ENCODE measurements around the gene TBXAS1. TPM values are rescaled to one million over a fixed set of nuclear protein-coding genes. Genes with fewer than 3 reads are reported as not detected.

TBXAS1 gene
- polyA plus RNA-seq, 3 donors, result 25.6 to 26.7 (median 26.5) TPM

DNA sequence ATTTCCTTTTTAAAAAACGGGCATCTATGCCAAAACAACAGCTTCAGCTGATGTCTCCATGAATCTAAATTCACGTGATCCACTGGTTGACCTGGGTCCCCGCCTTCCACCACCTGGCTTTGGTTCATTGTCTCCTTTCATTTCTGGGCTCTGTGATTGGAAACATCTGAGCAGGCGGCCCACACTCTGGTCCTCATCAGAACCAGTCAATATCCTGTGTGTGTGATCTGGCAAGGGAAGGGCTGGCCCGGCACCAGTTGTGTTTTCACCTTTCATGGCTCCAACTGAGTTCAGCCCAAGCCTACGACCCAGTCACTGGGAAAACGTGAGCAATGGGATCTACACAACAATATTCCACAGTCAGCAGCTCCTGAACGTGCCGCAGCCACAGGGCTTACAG lies 187.5 kb downstream of the TBXAS1 start:
- DNase-seq (ENCODE audit: low read depth in 3 of 3, low spot score in 2 of 3), result no peak

DNA sequence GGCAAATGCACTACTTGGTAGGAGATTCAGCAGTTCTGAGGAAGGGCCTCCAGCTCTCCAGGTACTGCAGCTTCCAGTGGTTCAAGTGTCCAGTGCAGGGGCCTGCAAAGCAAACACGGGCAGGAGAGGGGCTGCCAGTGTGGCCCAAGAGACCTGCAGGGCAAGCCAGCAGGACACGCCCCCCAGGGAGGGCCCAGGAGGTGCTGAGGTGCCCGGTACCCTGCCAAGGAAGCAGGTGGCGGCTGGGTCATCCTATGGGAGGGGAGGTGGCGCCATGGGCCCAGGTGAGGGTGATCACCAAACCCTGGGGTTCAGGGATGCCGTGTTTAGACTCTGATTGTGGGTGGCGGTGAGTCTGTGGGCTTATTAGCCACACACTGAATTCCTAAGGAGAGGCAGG lies 188.0 kb downstream of the TBXAS1 start:
- DNase-seq (ENCODE audit: low read depth in 3 of 3, low spot score in 2 of 3), result no peak

DNA sequence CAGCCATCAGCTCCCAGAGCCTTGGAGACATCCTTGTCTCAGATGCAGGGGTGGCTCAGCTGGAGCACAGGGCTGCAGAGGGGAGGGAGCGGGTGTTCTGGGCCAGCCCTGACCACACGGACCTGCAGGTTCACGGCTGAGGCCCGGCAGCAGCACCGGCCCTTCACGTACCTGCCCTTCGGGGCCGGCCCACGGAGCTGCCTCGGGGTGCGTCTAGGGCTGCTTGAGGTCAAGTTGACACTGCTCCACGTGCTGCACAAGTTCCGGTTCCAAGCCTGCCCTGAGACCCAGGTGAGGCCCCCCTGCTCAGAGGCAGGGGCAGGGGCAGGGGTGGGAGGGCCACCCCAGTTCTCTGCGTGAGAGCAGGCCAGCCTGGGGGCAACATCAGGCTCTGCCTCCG lies 188.5 kb downstream of the TBXAS1 start:
- no peak for DNase-seq (ENCODE audit: low read depth in 3 of 3, low spot score in 2 of 3)

DNA sequence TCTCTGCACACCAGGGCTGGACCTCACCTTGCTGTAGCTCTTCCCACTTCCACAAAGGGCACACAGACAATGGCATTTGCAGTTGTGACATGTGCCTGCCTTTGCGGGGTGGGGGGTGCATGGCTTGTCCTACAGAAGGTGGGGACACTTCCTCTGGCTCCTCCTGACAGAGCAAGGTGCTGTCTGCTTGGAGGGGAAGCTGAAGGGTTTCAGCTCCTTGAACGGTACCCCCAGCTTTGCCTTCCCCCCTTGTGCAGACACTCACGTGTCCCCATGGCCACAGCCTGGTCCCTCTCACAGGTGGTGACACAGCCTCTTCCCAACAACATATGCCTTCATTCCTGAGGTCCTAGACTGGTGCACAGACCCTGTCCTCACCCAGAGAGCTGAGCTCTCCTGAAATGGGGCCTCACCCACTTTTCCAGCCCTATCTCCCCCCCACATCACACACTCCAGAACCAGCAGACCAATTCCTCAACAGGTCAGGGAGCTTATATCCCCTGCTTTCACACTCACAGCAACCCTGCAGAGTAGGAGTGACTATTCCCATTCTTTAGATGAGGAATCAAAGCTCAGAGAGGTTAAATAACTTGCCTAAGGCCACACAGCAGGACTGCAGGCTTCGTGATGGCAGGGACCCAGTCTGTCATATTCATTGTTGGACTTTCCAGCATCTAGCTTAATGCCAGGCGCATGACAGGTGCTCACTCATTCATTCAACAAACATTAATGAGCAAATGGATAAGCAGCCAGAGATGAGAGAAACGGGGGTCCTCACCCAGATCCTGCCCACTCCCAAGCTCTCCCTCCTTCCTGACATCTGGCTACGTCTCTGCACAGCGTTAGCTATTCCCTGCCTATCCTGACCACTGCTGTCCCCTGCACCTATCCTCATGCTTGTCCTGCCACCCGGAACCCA lies 189.3 kb downstream of the TBXAS1 start:
- DNase-seq (ENCODE audit: low read depth in 3 of 3, low spot score in 2 of 3), result no peak

DNA sequence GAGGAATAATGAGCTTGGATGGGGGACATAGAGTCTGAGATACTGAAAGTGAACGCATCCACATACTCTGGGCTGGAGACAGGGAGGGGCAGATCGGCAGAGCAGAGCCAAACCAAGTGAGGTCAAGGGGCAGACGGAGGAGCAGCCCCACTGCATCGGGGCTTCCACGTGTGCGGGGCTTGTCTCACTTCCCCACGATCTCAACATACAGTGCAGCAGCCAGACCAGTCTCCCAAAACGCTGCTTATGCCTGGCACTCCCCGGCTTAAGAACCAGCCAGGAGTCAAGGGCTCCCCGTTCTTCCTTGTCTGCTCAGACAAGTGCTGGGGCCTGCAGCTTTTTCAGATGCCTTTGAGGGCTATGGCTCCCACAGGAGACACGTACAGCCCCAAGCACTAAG lies 190.1 kb downstream of the TBXAS1 start:
- no peak for DNase-seq (ENCODE audit: low read depth in 3 of 3, low spot score in 2 of 3)

DNA sequence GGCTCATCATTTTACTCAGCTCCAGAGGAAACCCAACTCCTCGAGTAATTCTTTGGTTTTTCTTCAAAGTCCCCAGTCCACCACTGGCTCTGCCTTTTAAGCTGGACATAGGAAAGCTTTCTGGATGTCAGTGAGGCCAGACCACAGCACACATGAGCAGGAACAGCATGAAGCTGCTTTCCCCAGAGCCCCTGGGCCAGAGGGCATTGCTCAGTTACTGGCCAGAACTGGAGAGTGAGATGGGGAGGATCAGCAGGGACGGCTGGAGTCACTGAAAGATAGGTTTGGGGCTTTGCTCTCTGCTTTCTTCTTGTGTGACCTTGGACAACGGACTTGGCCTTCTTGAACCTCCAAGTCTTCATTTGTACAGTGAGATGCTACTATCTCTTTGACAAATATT lies 190.5 kb downstream of the TBXAS1 start:
- no peak for DNase-seq (ENCODE audit: low read depth in 3 of 3, low spot score in 2 of 3)

DNA sequence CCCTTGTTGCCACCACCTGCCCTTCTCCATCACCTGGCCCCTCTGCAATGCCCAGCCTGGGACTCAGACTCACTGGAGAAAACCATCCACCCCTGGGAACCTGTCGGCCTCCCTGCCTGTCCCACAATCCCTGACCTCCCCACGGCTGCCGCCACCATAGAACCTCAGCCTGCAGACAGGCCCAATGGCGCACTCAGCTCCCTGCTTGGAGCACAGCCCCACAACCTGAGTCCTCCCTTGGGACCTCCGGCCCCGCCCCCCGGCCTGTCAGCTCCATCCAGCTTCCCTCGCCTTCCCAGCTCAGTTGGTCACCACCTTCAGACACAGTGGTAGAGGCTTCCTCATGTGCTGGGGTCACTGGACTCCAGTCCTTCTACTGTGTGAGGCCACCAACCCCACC lies 192.5 kb downstream of the TBXAS1 start:
- no peak for DNase-seq (ENCODE audit: low read depth in 3 of 3, low spot score in 2 of 3)

DNA sequence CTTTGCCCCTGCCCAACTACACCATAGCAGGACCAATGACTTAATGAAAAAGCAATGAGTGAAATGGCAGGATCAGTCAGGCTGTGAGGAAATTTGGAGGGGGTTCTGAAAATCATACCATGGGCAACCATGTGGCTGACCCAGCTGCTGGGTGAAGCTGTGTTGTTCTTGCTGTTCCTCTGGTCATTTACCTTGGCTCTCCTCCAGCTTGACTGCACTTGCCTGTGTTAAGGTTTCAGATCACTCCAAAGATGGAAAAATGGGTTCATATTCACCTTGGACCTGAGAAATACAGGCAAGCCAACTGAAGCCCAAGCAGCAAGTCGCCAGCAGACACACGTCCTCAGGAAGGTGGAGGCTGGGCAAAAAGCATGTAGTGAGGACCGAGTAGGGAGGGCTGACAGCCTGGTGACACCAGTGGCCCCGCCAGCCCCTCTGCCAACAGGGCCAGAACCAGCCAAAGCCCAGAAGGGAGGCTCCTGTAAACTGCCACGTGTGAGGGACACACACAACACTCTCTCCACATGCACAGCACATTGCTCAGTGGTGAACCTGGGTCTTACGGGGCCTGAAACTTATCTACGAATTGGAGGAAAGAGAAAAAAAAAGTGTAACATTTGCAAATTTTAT lies 193.6 kb downstream of the TBXAS1 start:
- no peak for DNase-seq (ENCODE audit: low read depth in 3 of 3, low spot score in 2 of 3)

DNA sequence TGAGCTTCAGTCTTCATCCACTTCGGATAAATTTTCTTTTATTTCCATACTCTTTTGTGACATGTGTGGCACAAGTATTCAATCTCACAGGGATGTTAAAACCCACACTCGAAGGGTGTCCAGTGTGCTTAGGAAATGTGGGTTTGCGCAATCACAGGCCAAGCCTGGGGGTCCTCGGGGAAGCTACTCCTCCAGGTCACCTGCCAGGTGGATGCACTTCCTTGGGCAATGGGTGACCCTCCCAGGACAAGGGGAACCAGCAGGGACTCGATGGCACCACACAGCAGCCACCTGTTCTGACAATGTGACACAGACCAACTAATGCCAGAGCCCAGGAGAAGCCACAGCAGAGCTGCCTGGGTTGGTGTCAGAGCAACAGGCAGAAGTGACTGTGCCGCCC lies 194.7 kb downstream of the TBXAS1 start:
- no peak for DNase-seq (ENCODE audit: low read depth in 3 of 3, low spot score in 2 of 3)

DNA sequence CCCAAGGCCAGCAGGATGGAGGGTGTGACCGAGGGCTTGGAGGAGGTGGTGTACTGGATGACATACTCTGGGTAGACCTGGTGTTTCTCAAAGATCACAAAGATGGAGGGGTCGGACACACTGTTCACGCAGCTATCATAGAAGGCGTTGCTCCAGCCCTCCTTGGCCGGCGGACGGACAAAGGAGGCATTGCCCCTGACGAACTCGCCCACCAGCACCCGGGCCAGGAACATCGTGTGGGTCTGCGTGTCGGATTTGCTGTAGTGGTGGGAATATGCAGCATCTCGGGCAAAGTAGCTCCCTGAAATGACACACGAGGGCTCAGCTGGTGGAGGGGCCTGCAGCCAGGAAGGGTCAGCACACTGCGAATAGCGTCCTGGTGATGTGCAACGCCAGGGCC lies 195.5 kb downstream of the TBXAS1 start:
- DNase-seq (ENCODE audit: low read depth in 3 of 3, low spot score in 2 of 3), result no peak

DNA sequence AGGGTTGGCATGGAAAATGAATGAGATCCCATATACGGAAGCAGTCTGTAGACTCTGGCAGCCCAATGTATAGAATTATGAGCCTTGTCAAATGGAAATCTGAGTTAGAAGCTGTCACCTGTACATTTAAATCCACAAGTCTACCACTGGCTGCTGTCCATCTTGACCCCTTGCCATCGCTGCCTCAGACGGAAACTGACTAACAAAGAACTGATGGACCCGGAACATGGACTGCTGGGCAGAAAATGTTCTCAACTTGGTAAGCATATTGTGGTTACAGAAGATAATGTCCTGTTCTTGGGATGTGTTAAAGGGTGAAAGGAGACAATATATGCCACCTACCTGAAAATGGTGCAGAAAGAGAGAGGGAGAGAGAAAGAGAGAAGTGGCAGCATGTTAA lies 196.2 kb downstream of the TBXAS1 start:
- DNase-seq (ENCODE audit: low read depth in 3 of 3, low spot score in 2 of 3), result no peak

DNA sequence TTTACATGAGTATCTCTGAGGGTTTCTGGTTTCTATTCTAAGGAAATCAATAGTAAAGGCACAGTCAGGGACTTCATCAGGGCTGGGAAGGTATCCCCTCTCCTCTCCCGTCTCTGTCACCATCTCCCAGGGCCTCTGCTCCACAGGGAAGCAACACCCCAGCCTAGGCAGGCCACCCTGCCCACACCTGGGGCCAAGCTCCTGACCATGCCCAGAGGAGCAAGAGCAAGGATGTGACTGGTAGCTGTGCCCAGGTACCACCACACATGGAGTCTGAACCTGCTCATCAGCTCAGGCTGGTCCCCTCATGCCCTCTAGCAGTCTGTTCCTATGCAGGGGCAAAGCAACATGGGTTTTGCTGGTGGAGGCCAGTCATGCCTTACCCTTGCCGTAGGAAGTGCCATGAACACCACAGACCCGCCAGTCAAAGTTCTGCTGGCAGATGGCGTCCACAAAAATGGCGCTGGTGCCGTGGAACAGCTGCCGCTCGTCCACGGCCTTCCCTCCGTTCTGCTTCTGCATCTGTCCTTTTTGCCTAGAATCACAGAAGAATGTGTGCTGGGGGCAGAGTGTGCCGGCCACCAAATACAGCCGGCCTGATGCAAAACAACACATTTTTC lies 196.9 kb downstream of the TBXAS1 start:
- DNase-seq (ENCODE audit: low read depth in 3 of 3, low spot score in 2 of 3), result no peak

DNA sequence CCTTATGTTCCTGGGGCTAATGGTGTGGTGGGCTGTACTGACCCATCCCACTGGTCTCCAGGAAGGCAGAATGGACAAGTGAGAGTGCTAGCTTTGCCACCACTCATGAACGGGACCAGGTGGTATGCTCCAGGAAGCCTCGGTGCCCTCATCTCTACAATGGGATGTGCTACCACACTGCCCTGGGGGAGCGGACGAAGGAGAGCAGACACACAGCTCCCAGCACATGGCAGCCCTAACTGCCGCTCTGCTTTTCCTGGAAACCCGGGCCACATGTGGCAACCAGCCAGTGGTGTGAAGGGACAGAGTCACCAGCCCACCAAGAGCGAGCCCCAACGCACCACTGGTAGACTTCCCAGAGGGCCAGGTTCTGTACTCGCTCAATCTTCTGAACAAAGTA lies 197.9 kb downstream of the TBXAS1 start:
- DNase-seq (ENCODE audit: low read depth in 3 of 3, low spot score in 2 of 3), result no peak

DNA sequence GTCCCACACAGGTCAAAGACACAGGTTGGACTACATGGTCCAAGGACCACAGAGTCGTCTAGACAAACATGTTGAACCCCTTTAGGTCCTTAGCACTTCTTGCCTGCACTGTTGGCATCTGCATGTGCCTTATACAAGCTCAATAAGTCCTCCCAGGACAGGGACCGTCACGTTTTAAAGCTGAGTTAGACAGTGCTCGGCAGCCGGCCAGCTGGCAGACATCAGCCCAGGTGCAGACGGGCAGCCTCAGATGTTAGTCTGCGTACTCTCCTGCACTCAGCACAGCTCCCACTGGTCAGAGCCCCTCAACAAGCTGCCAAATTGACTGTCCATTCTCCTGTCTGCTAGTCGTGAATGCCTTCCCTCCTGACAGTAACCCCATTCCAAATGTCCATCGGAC lies 198.8 kb downstream of the TBXAS1 start:
- no peak for DNase-seq (ENCODE audit: low read depth in 3 of 3, low spot score in 2 of 3)

DNA sequence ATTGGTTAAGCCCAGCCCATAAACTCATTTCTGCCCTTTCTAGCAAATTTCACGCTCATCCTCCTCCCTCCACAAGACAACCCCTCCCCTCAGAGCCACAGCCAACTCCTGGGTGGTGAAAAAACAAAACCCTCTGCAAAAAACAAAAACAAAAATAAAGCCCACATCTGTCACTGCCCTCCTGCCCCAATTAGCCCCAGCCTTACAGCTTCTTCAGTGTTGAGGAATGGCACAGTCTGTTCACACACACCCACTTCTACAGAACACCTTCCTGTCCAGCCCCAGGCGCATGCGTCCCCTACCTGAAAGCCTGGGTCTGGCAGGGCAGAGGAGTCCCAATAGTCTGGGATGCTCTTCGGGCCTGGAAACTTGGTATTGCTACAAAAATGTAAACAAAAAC lies 199.2 kb downstream of the TBXAS1 start:
- DNase-seq (ENCODE audit: low read depth in 3 of 3, low spot score in 2 of 3), result no peak

DNA sequence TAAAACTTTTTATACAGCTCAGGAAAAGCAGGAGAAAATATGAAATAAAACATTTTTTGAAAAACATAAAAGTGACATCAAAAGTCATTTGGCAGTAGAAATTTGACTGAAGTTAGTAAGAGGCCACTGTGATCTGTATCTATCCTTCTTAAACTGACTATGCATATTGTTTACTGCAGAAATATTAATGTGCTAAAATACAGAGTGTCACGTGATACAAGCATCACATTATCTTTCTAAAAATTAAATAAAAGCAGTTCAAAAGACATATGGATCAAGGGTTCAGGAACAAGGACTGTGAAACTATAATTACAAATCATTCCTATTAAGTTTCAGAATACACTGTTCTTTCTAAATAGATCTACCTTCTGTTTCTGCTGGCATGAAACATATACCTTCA lies 200.0 kb downstream of the TBXAS1 start:
- no peak for DNase-seq (ENCODE audit: low read depth in 3 of 3, low spot score in 2 of 3)

DNA sequence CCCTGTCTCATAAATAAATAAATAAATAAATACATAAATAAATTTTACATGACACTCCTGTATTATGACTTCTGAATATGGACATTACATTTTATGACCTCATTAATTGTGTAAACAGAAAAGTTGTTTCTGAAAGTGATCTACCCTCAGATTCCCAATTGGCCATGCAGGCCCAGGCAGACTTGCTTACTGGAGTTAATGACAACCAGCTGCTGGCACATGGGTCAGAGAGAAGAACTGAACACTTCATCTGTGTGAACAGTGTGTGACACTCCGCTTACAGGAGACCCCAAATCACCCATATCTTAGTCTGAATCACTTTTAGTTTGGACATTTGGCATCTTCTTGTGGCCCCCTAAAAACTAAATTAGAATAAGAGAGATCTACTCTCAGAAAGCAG lies 202.3 kb downstream of the TBXAS1 start:
- no peak for DNase-seq (ENCODE audit: low read depth in 3 of 3, low spot score in 2 of 3)

DNA sequence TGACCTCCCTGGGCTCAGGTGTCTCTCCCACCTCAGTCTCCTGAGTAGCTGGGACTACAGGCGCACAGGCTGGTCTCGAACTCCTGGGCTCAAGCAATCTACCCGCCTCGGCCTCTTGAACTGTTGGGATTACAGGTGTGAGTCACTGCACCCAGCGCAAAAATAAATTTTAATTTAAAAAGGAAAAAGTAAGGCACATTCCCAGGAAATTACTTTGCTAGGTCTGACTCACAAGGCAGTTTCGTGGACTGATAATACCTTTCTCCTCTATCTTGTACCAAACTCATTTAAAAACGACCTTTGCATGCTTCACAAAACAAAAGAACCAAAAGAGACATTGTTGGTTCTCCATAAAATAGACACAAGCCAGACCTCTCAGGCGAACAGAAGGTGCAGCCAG lies 204.0 kb downstream of the TBXAS1 start:
- no peak for DNase-seq (ENCODE audit: low read depth in 3 of 3, low spot score in 2 of 3)

DNA sequence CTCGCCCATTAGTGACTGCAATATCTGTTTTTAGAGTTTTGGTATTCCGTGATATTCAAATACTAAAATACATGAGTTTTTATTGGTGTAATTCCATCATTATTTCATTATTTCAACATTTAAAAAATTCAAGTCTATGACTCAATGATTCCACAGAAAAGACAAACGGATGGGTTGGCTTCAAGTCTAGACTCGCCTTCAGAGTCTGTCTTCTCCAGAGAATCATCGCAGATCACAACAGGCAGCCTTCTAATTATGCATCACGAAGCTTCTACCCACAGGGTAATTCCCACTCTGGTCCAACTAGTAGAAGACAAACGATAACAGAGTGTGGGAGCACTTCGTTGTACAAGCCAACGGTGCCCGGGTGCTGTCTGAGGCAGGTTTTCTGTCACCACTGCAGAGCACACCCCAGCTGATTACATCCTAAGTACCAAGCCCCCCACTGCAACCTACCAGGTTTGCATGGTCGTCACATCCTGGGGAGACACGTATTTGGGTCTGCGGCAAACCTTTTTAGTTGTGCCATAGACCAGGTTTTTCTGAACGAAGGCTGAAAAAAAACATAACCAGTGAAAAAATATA lies 204.8 kb downstream of the TBXAS1 start:
- DNase-seq (ENCODE audit: low read depth in 3 of 3, low spot score in 2 of 3), result no peak

DNA sequence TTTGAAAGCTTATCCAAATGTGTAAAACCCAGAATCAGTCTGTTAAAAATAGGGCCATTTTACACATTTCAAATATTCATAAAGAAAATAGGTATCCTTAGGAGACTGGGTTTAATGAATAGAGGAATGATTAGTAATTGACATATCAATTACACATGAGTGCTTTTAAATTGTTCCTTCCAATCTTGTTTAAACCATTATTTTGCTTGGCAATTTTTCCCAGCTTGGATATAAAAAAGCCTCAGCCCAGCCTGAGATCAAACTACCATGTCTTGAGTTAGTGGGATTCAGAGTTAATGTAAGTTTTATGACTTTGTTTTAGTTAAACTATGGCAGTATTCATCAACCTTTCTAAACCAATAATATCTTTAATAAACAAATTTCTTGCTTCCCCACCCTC lies 205.4 kb downstream of the TBXAS1 start:
- DNase-seq (ENCODE audit: low read depth in 3 of 3, low spot score in 2 of 3), result no peak

DNA sequence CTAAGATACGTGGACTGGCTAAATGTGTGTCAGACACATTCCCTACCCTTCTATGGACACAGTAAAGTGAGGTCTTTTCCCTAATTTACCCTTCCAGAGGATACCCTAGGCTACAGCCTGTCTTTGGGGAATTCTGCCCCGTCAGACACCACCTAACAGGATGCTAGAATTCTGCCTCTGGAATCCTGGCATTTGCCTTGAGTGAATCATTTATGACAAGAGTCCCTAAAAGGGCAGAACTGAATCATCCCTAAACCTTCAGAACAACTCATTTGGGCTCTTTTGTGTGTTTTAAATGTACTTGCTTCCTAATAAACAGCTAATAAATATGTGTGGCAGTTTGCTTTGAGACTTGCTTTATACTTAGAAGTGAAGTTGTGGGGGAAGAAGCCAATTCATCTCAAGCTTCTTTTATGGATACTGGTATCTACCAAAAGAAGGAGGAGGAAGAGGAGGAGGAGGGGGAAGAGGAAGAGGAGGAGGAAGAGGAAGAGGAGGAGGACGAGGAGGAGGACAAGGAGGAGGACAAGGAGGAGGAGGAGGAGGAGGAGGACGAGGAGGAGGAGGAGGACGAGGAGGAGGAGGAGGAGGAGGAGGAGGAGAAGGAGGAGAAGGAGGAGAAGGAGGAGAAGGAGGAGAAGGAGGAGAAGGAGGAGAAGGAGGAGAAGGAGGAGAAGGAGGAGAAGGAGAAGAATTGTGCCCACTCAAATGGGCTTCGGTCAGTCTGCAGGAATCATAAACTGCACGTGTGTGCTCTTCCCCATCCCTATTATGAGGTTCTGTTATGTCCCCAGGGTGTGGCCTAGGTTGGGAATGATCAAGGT lies 206.5 kb downstream of the TBXAS1 start:
- no peak for DNase-seq (ENCODE audit: low read depth in 3 of 3, low spot score in 2 of 3)

Data from right renal cortex interstitium (tissue), 3 donors.